ENCODE data around the gene NF2. TPM values are rescaled to one million over a fixed set of nuclear protein-coding genes. Genes with fewer than 3 reads are reported as not detected.
A peak's percentile ranks its signal among the peaks of the same experiment; 100 is the strongest.

The NF2 gene
- total RNA-seq, 2 donors from 2014 or later: 33.7 to 35.5 TPM

DNA sequence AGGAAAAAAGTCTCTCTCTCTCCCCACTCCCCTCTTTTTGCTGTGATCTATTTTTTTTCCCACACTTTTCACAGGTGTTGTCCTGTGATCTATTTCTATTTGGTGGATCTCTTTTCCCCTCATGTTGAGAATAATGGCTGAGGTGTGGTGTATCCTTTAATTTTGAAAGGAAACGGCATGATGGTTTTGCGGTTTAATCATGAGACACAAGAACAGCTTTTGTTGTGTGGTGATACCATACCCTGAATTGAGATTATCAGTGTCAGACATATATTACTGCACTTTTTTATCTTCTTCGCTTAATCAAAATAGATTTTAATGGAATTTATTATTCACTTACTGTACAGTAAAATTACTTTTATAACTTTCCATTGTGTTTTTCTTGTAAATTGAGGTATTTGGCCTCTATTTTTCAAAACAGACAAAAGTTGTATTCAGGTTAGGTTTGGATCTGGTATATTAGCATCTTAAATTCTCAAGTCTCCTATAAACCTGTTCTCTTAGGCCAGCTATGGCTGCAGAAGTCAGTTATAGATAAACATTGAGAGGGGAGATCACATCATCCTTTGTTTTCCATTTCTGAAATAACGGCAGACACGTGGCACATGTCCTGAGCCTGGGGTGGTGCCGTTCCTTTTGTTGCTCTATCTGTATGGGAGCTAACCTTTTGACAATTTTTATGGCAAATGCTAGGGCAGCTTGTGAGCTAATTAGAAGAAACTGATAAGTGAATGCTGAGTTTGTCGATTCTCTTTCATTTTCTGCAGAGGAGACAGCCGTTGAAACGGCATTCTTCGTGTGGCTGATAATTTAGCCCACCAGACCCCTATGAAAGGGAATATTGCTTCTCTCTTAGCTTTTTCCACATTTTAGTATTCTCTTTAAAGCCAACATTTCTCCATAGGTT, 25.8 kb downstream of the NF2 start:
- Mint-ChIP-seq H3K36me3 (ENCODE audit: insufficient read depth in 2 of 2) (no peaks in the 10 kb centered on the region), H3K27me3 (ENCODE audit: low read depth) (no peaks in the 10 kb centered on the region), H3K9me3 (no peaks in the 10 kb centered on the region), H3K4me3 (no peak overlapping the region), H3K27ac (no peak overlapping the region), H3K4me1 (ENCODE audit: low read depth) (peaks cover 58% of the 10 kb centered on the region)
- ATAC-seq (replicated peaks in 1 of 2): no peak
- no peak for DNase-seq

DNA sequence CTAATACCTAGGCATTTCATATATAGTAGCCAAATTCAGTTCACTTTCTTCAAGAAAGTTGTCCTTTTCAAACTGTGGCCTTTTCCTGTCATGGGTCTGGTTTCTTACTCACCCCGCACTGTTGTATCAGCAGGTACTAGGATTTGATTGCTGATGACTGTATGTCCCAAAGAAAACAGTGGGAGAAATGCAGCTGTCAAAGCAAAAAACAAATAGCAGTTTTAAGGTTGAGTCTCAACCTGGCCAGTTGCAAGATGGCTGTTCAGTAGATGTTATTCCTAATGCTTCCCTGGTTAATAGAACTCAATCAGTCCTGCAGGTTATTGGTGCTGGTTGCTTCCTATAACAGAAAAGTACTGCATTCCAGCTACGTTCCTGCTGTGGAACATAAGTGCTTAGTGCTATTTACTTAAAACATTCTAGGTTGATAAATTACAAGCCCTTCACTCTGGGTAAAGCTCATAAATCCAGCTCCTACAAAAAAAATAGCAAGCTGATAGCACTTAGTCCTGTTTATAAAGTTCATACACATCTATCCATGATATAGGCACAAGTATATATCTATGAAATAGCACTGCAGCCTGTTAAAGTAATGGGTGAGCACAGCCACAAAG, 26.6 kb downstream of the NF2 start:
- Mint-ChIP-seq H3K4me1 (ENCODE audit: low read depth) (peaks cover 50% of the 10 kb centered on the region), H3K9me3 (no peaks in the 10 kb centered on the region), H3K27ac (no peak overlapping the region), H3K27me3 (ENCODE audit: low read depth) (no peaks in the 10 kb centered on the region), H3K36me3 (ENCODE audit: insufficient read depth in 2 of 2) (no peaks in the 10 kb centered on the region), H3K4me3 (no peak overlapping the region)
- no peak for DNase-seq
- no peak for ATAC-seq (replicated peaks in 1 of 2)

- no peak overlapping the region for H3K27ac Mint-ChIP-seq
- H3K36me3 Mint-ChIP-seq (ENCODE audit: insufficient read depth in 2 of 2): no peaks in the 10 kb centered on the region
- DNase-seq (no peak), ATAC-seq (replicated peaks in 1 of 2) (no peak)
- H3K27me3 Mint-ChIP-seq (ENCODE audit: low read depth): no peaks in the 10 kb centered on the region
- H3K4me1 Mint-ChIP-seq (ENCODE audit: low read depth): peaks cover 40% of the 10 kb centered on the region
- H3K9me3 Mint-ChIP-seq: no peaks in the 10 kb centered on the region
- H3K4me3 Mint-ChIP-seq: no peak overlapping the region
Measured at GRCh38 chr22:29630987-29631386, 27.6 kb downstream of the NF2 start.

DNA sequence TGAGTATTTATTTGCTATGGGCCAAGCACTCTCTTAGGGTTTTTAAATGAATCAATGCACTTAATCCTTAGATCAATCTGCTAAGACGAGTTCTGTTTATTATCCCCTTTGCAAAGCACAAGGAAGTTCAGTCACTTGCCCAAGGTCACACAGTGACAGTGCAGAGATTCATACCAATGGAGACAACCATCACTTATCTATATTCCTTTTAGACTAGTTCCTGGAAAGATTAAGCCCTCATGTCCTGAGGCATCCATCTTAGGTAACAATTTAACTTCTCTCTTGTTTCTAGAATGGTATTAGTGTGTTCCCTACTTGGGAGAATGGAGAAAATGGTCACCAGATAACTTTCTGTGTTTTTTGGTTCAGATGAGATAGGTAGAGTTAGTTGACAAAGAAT, 28.3 kb downstream of the NF2 start:
- Mint-ChIP-seq H3K36me3 (ENCODE audit: insufficient read depth in 2 of 2) (no peaks in the 10 kb centered on the region), H3K4me1 (ENCODE audit: low read depth) (peaks cover 35% of the 10 kb centered on the region), H3K27me3 (ENCODE audit: low read depth) (no peaks in the 10 kb centered on the region), H3K4me3 (no peak overlapping the region), H3K27ac (no peak overlapping the region), H3K9me3 (no peaks in the 10 kb centered on the region)
- ATAC-seq (replicated peaks in 1 of 2) (no peak), DNase-seq (no peak)

- peak in 1 of 2 donors; percentile 44 for ATAC-seq (replicated peaks in 1 of 2)
- Mint-ChIP-seq H3K4me1 (ENCODE audit: low read depth) (peaks cover 35% of the 10 kb centered on the region), H3K36me3 (ENCODE audit: insufficient read depth in 2 of 2) (peaks cover 0 to 2% of the 10 kb centered on the region in 2 donors), H3K4me3 (no peak overlapping the region), H3K9me3 (no peaks in the 10 kb centered on the region), H3K27me3 (ENCODE audit: low read depth) (no peaks in the 10 kb centered on the region), H3K27ac (no peak overlapping the region)
- DNase-seq: no peak
Measured at GRCh38 chr22:29632672-29633071, 29.2 kb downstream of the NF2 start.

GRCh38 chr22:29633514-29634312, 30.3 kb downstream of the NF2 start:
- Mint-ChIP-seq H3K27ac (no peak overlapping the region), H3K4me3 (no peak overlapping the region), H3K36me3 (ENCODE audit: insufficient read depth in 2 of 2) (peaks cover 0 to 3% of the 10 kb centered on the region in 2 donors), H3K9me3 (no peaks in the 10 kb centered on the region), H3K4me1 (ENCODE audit: low read depth) (peaks cover 28% of the 10 kb centered on the region), H3K27me3 (ENCODE audit: low read depth) (no peaks in the 10 kb centered on the region)
- ATAC-seq (replicated peaks in 1 of 2) (no peak), DNase-seq (no peak)

GRCh38 chr22:29634847-29635246, 31.4 kb downstream of the NF2 start:
- Mint-ChIP-seq H3K4me1 (ENCODE audit: low read depth) (peaks cover 24% of the 10 kb centered on the region), H3K27ac (no peak overlapping the region), H3K36me3 (ENCODE audit: insufficient read depth in 2 of 2) (peaks cover 4 to 9% of the 10 kb centered on the region in 2 donors), H3K27me3 (ENCODE audit: low read depth) (no peaks in the 10 kb centered on the region), H3K9me3 (no peaks in the 10 kb centered on the region), H3K4me3 (no peak overlapping the region)
- no peak for DNase-seq
- no peak for ATAC-seq (replicated peaks in 1 of 2)

- Mint-ChIP-seq H3K4me1 (ENCODE audit: low read depth) (peaks cover 24% of the 10 kb centered on the region), H3K9me3 (no peaks in the 10 kb centered on the region), H3K27ac (peak overlapping the region; percentile 76), H3K36me3 (ENCODE audit: insufficient read depth in 2 of 2) (peaks cover 4 to 9% of the 10 kb centered on the region in 2 donors), H3K4me3 (no peak overlapping the region), H3K27me3 (ENCODE audit: low read depth) (no peaks in the 10 kb centered on the region)
- DNase-seq: no peak
- no peak for ATAC-seq (replicated peaks in 1 of 2)
Measured at GRCh38 chr22:29635734-29636357, 32.4 kb downstream of the NF2 start.

DNA sequence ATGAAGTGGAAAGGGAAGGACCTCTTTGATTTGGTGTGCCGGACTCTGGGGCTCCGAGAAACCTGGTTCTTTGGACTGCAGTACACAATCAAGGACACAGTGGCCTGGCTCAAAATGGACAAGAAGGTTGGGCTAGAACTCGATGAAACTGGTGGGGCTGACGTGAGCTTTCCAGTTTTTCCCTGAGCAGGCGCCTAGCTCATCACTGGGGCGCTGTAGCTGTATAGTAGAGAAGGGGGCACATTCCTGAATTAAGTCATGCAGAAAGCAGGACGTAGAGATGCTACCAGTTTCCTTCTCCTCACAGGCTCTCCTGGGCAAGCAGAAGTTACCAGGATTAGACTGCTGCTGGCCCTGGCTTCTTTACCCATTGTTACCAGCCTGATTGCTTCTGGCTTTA, 33.3 kb downstream of the NF2 start:
- Mint-ChIP-seq H3K27ac (no peak overlapping the region), H3K27me3 (ENCODE audit: low read depth) (no peaks in the 10 kb centered on the region), H3K4me1 (ENCODE audit: low read depth) (peaks cover 25% of the 10 kb centered on the region), H3K36me3 (ENCODE audit: insufficient read depth in 2 of 2) (peaks cover 4 to 9% of the 10 kb centered on the region in 2 donors), H3K4me3 (no peak overlapping the region), H3K9me3 (no peaks in the 10 kb centered on the region)
- ATAC-seq (replicated peaks in 1 of 2): no peak
- no peak for DNase-seq

GRCh38 chr22:29637181-29637580, 33.7 kb downstream of the NF2 start:
- Mint-ChIP-seq H3K27ac (no peak overlapping the region), H3K27me3 (ENCODE audit: low read depth) (no peaks in the 10 kb centered on the region), H3K4me3 (no peak overlapping the region)

GRCh38 chr22:29638678-29639077, 35.2 kb downstream of the NF2 start:
- H3K27ac Mint-ChIP-seq: no peak overlapping the region
- ATAC-seq (replicated peaks in 1 of 2): no peak
- no peaks in the 10 kb centered on the region for H3K9me3 Mint-ChIP-seq
- no peak overlapping the region for H3K4me3 Mint-ChIP-seq
- H3K4me1 Mint-ChIP-seq (ENCODE audit: low read depth): peaks cover 24% of the 10 kb centered on the region
- peaks cover 7 to 9% of the 10 kb centered on the region in 2 donors for H3K36me3 Mint-ChIP-seq (ENCODE audit: insufficient read depth in 2 of 2)
- DNase-seq: no peak
- H3K27me3 Mint-ChIP-seq (ENCODE audit: low read depth): no peaks in the 10 kb centered on the region

More at GRCh38 chr22:29637181-29637580, 33.7 kb downstream of the NF2 start:
- no peaks in the 10 kb centered on the region for H3K9me3 Mint-ChIP-seq
- ATAC-seq (replicated peaks in 1 of 2) (no peak), DNase-seq (no peak)
- peaks cover 29% of the 10 kb centered on the region for H3K4me1 Mint-ChIP-seq (ENCODE audit: low read depth)
- H3K36me3 Mint-ChIP-seq (ENCODE audit: insufficient read depth in 2 of 2): peaks cover 4 to 9% of the 10 kb centered on the region in 2 donors

DNA sequence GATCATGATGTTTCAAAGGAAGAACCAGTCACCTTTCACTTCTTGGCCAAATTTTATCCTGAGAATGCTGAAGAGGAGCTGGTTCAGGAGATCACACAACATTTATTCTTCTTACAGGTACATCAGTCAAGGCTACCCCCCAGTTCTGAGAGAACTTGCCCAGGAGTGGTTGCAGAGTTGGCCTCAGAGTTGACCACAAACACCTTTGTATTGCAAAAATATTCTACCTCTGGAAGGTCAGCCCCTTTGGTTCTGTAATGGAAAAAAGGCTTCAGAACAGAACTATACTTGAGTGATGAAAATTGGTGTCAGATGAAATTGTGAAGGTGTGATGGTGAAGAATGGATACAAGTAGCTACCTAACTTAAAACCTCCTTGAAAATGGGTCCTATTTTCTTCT, 35.7 kb downstream of the NF2 start:
- Mint-ChIP-seq H3K9me3 (no peaks in the 10 kb centered on the region), H3K4me1 (ENCODE audit: low read depth) (peaks cover 19% of the 10 kb centered on the region), H3K27ac (peak overlapping the region; percentile 77), H3K4me3 (no peak overlapping the region), H3K36me3 (ENCODE audit: insufficient read depth in 2 of 2) (peaks cover 7 to 9% of the 10 kb centered on the region in 2 donors), H3K27me3 (ENCODE audit: low read depth) (no peaks in the 10 kb centered on the region)
- no peak for ATAC-seq (replicated peaks in 1 of 2)
- DNase-seq: no peak
